Measurements from ENCODE around the gene PPP1R3F.

PPP1R3F gene

GRCh38 chrX:49257846-49258748 is 11.5 kb upstream of the PPP1R3F start:
- H2BK120ac ChIP-seq (ENCODE audit: low read depth, low read length), result no peak overlapping the region
- no peak overlapping the region for H3K27ac ChIP-seq (ENCODE audit: low read depth, low read length)
- H4K5ac ChIP-seq (ENCODE audit: low read length), result no peak overlapping the region
- H3K27me3 ChIP-seq (ENCODE audit: insufficient read depth, low read length, poor library complexity), result no peaks in the 10 kb centered on the region
- no peak overlapping the region for H3K23ac ChIP-seq (ENCODE audit: low read length)
- no peak overlapping the region for H3K4ac ChIP-seq (ENCODE audit: low read depth, low read length)
- no peak for DNase-seq
- H3K36me3 ChIP-seq (ENCODE audit: control insufficient read depth, insufficient read depth, low read length), result no peaks in the 10 kb centered on the region
- no peak overlapping the region for H3K9ac ChIP-seq (ENCODE audit: low read length)
- WGBS (ENCODE audit: extremely low coverage, insufficient coverage, low lambda C conversion rate), result no CpG with 5 or more reads among the region's 20 CpGs
- no peaks in the 10 kb centered on the region for H3K4me1 ChIP-seq (ENCODE audit: control insufficient read depth, low read depth, low read length)
- no peak overlapping the region for H2AK5ac ChIP-seq (ENCODE audit: low read length)
- no peak overlapping the region for H3K18ac ChIP-seq (ENCODE audit: low read length)
- H2BK15ac ChIP-seq (replicated peaks; ENCODE audit: low read depth), result no peak overlapping the region
- no peak overlapping the region for H3K4me3 ChIP-seq (ENCODE audit: low read length)
- H3K79me1 ChIP-seq (ENCODE audit: low read length), result no peaks in the 10 kb centered on the region
- no peak overlapping the region for H4K8ac ChIP-seq (ENCODE audit: low read depth, low read length)
- H3K79me2 ChIP-seq (ENCODE audit: control insufficient read depth, insufficient read depth, low read length), result no peaks in the 10 kb centered on the region
- H2BK5ac ChIP-seq (ENCODE audit: low read length), result no peak overlapping the region
- no peak overlapping the region for H3K4me2 ChIP-seq (ENCODE audit: low read length)
- H3K56ac ChIP-seq (ENCODE audit: low read length), result no peak overlapping the region

- Histone ChIP-seq H2BK15ac (replicated peaks; ENCODE audit: low read depth) (no peak overlapping the region), H2BK5ac (ENCODE audit: low read length) (no peak overlapping the region), H3K18ac (ENCODE audit: low read length) (no peak overlapping the region), H3K4me2 (ENCODE audit: low read length) (no peak overlapping the region), H3K4ac (ENCODE audit: low read depth, low read length) (no peak overlapping the region), H4K5ac (ENCODE audit: low read length) (no peak overlapping the region), H3K23ac (ENCODE audit: low read length) (no peak overlapping the region), H3K36me3 (ENCODE audit: control insufficient read depth, insufficient read depth, low read length) (no peaks in the 10 kb centered on the region), H3K4me3 (ENCODE audit: low read length) (no peak overlapping the region), H3K27me3 (ENCODE audit: insufficient read depth, low read length, poor library complexity) (no peaks in the 10 kb centered on the region), H2BK120ac (ENCODE audit: low read depth, low read length) (no peak overlapping the region), H3K4me1 (ENCODE audit: control insufficient read depth, low read depth, low read length) (no peaks in the 10 kb centered on the region), H3K79me2 (ENCODE audit: control insufficient read depth, insufficient read depth, low read length) (no peaks in the 10 kb centered on the region), H3K9ac (ENCODE audit: low read length) (no peak overlapping the region), H4K8ac (ENCODE audit: low read depth, low read length) (no peak overlapping the region), H3K27ac (ENCODE audit: low read depth, low read length) (no peak overlapping the region), H3K79me1 (ENCODE audit: low read length) (no peaks in the 10 kb centered on the region), H3K56ac (ENCODE audit: low read length) (no peak overlapping the region), H2AK5ac (ENCODE audit: low read length) (no peak overlapping the region)
- no CpG with 5 or more reads among the region's 5 CpGs for WGBS (ENCODE audit: extremely low coverage, insufficient coverage, low lambda C conversion rate)
- DNase-seq, result no peak
These were observed 10.9 kb upstream of the PPP1R3F start for GRCh38 chrX:49258749-49259124.

- no peaks in the 10 kb centered on the region for H3K27me3 ChIP-seq (ENCODE audit: insufficient read depth, low read length, poor library complexity)
- H3K9ac ChIP-seq (ENCODE audit: low read length), result no peak overlapping the region
- WGBS (ENCODE audit: extremely low coverage, insufficient coverage, low lambda C conversion rate), result no CpG with 5 or more reads among the region's 17 CpGs
- no peak overlapping the region for H3K4me3 ChIP-seq (ENCODE audit: low read length)
- no peak overlapping the region for H2AK5ac ChIP-seq (ENCODE audit: low read length)
- no peak overlapping the region for H2BK15ac ChIP-seq (replicated peaks; ENCODE audit: low read depth)
- H3K79me1 ChIP-seq (ENCODE audit: low read length), result no peaks in the 10 kb centered on the region
- no peaks in the 10 kb centered on the region for H3K79me2 ChIP-seq (ENCODE audit: control insufficient read depth, insufficient read depth, low read length)
- H3K27ac ChIP-seq (ENCODE audit: low read depth, low read length), result no peak overlapping the region
- H3K4me1 ChIP-seq (ENCODE audit: control insufficient read depth, low read depth, low read length), result no peaks in the 10 kb centered on the region
- H3K36me3 ChIP-seq (ENCODE audit: control insufficient read depth, insufficient read depth, low read length), result no peaks in the 10 kb centered on the region
- H4K8ac ChIP-seq (ENCODE audit: low read depth, low read length), result no peak overlapping the region
- H3K4ac ChIP-seq (ENCODE audit: low read depth, low read length), result no peak overlapping the region
- H3K23ac ChIP-seq (ENCODE audit: low read length), result no peak overlapping the region
- no peak overlapping the region for H3K18ac ChIP-seq (ENCODE audit: low read length)
- no peak overlapping the region for H3K4me2 ChIP-seq (ENCODE audit: low read length)
- no peak overlapping the region for H2BK5ac ChIP-seq (ENCODE audit: low read length)
- H4K5ac ChIP-seq (ENCODE audit: low read length), result no peak overlapping the region
- no peak for DNase-seq
- H2BK120ac ChIP-seq (ENCODE audit: low read depth, low read length), result no peak overlapping the region
- H3K56ac ChIP-seq (ENCODE audit: low read length), result no peak overlapping the region
These were observed 9.2 kb upstream of the PPP1R3F start for GRCh38 chrX:49260221-49260985.

DNA sequence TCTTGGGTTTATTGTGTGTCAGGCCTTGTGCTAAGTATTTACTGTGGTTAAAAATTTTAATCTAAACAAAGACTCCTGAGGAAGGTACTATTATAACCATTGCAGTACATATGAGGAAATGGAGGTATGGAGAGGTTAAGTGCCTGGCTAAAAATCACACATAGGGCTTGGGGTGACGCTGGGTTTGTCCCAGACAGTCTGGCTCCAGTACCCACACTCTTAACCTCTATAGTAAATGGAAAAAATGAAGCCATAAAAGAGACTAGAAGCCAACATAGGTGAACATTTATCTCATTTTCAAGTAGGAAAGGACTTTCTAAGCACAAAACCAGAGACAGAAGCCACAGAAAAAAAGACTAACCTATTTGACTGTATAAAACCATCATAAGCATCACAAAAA is 7.0 kb upstream of the PPP1R3F start:
- no peak overlapping the region for H3K4ac ChIP-seq (ENCODE audit: low read depth, low read length)
- no peak for DNase-seq
- no peak overlapping the region for H3K56ac ChIP-seq (ENCODE audit: low read length)
- H2BK15ac ChIP-seq (replicated peaks; ENCODE audit: low read depth), result no peak overlapping the region
- no peaks in the 10 kb centered on the region for H3K36me3 ChIP-seq (ENCODE audit: control insufficient read depth, insufficient read depth, low read length)
- no peaks in the 10 kb centered on the region for H3K27me3 ChIP-seq (ENCODE audit: insufficient read depth, low read length, poor library complexity)
- H3K4me2 ChIP-seq (ENCODE audit: low read length), result no peak overlapping the region
- H3K9ac ChIP-seq (ENCODE audit: low read length), result no peak overlapping the region
- H3K79me2 ChIP-seq (ENCODE audit: control insufficient read depth, insufficient read depth, low read length), result no peaks in the 10 kb centered on the region
- no peak overlapping the region for H4K5ac ChIP-seq (ENCODE audit: low read length)
- WGBS (ENCODE audit: extremely low coverage, insufficient coverage, low lambda C conversion rate), result no CpG with 5 or more reads among the region's 1 CpG
- no peak overlapping the region for H2BK120ac ChIP-seq (ENCODE audit: low read depth, low read length)
- no peaks in the 10 kb centered on the region for H3K4me1 ChIP-seq (ENCODE audit: control insufficient read depth, low read depth, low read length)
- no peaks in the 10 kb centered on the region for H3K79me1 ChIP-seq (ENCODE audit: low read length)
- H2AK5ac ChIP-seq (ENCODE audit: low read length), result no peak overlapping the region
- H3K27ac ChIP-seq (ENCODE audit: low read depth, low read length), result no peak overlapping the region
- no peak overlapping the region for H3K23ac ChIP-seq (ENCODE audit: low read length)
- no peak overlapping the region for H4K8ac ChIP-seq (ENCODE audit: low read depth, low read length)
- no peak overlapping the region for H3K4me3 ChIP-seq (ENCODE audit: low read length)
- H2BK5ac ChIP-seq (ENCODE audit: low read length), result no peak overlapping the region
- no peak overlapping the region for H3K18ac ChIP-seq (ENCODE audit: low read length)

GRCh38 chrX:49263631-49264030 is 6.0 kb upstream of the PPP1R3F start:
- Histone ChIP-seq H3K4me2 (ENCODE audit: low read length) (no peak overlapping the region), H3K4me3 (ENCODE audit: low read length) (no peak overlapping the region), H3K18ac (ENCODE audit: low read length) (no peak overlapping the region), H3K27ac (ENCODE audit: low read depth, low read length) (no peak overlapping the region), H4K5ac (ENCODE audit: low read length) (no peak overlapping the region), H2AK5ac (ENCODE audit: low read length) (no peak overlapping the region), H3K9ac (ENCODE audit: low read length) (no peak overlapping the region), H3K27me3 (ENCODE audit: insufficient read depth, low read length, poor library complexity) (no peaks in the 10 kb centered on the region), H2BK5ac (ENCODE audit: low read length) (no peak overlapping the region), H3K23ac (ENCODE audit: low read length) (no peak overlapping the region), H3K79me1 (ENCODE audit: low read length) (no peaks in the 10 kb centered on the region), H2BK15ac (replicated peaks; ENCODE audit: low read depth) (no peak overlapping the region), H3K4ac (ENCODE audit: low read depth, low read length) (no peak overlapping the region), H3K56ac (ENCODE audit: low read length) (no peak overlapping the region), H3K36me3 (ENCODE audit: control insufficient read depth, insufficient read depth, low read length) (no peaks in the 10 kb centered on the region), H4K8ac (ENCODE audit: low read depth, low read length) (no peak overlapping the region), H3K79me2 (ENCODE audit: control insufficient read depth, insufficient read depth, low read length) (no peaks in the 10 kb centered on the region), H3K4me1 (ENCODE audit: control insufficient read depth, low read depth, low read length) (no peaks in the 10 kb centered on the region), H2BK120ac (ENCODE audit: low read depth, low read length) (no peak overlapping the region)
- DNase-seq, result no peak
- WGBS (ENCODE audit: extremely low coverage, insufficient coverage, low lambda C conversion rate), result no CpG with 5 or more reads among the region's 10 CpGs

All from mesendoderm (in vitro differentiated cells).